Hypothalamus (tissue), 51 donors: ENCODE results near the gene CLIC5.

Source experiments
- DNase-seq, 51 donors: peaks; one replicate each; lab custom pipeline; 2025; lab: John Stamatoyannopoulos, UW

The CLIC5 gene

GRCh38 chr6:46015119-46015968, at the start of gene CLIC5:
Gene CLIC5, minus strand, starts transcription at chr6:46015860. Its CDS starts 318 bp downstream, at chr6:46015542.
- DNase-seq: peak in 7 of 51 donors; percentile 2 to 15 (median 5)

GRCh38 chr6:46062991-46063390, 47.3 kb upstream of the CLIC5 start:
- DNase-seq: no peak

DNA sequence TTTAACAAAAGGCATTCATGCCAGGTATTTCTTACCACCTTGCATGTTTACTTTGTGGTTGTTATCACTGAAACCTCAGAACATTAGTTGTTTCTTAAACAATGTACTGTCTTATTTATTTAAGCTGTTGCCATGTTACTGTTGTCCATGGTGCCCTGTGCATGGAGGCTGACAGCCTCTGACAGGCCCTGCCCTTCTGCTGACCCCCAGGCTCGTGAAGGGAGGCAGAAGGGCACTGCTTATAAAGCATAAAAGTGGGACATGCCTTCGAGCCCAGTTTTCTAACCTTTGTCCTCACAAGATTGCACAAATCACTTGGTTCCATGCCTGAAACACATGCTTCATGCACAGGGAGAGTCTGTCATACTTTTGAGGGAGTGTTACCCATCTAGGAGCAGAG, 46.7 kb upstream of the CLIC5 start:
- DNase-seq: no peak

DNA sequence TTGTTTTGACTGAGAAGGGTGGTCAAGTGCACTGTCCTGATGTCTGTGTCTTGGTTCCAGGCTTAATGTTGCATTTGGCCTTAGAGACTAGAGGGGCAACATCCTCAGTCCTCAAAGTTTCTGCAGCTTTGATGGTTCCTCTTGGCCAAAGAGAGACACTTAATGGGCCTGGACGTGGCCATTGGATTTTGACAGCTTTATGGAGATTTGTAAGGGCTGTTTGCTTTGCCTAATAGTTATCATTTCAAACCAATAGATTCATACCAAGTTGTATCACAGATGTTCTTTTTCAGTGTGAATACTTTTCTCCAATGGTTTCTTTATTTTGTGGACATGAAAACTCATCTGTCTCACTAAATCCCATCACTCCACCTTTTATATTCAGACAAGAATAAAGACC, 45.8 kb upstream of the CLIC5 start:
- no peak for DNase-seq

DNA sequence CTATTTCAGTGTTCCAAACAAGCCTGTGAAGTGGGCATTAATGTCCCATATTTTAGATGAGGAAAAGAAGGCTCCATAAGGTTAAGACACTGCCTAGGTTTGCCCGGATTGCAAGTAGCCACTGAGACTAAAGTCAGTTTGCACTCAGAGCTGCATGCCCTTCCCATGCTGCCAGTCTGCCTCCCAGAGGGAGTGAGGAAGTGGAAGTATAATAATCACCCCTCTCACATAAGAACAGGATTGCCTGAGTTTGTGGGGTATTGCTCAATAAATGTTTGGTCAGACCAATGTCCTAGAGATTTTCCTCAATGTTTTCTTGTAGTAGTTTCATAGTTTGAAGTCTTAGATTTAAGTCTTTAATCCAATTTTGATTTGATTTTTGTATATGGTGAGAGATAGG, 43.9 kb upstream of the CLIC5 start:
- DNase-seq: no peak

- DNase-seq: no peak
Observed at GRCh38 chr6:46058951-46059350, 43.3 kb upstream of the CLIC5 start.

GRCh38 chr6:46057792-46058191, 42.1 kb upstream of the CLIC5 start:
- no peak for DNase-seq

DNA sequence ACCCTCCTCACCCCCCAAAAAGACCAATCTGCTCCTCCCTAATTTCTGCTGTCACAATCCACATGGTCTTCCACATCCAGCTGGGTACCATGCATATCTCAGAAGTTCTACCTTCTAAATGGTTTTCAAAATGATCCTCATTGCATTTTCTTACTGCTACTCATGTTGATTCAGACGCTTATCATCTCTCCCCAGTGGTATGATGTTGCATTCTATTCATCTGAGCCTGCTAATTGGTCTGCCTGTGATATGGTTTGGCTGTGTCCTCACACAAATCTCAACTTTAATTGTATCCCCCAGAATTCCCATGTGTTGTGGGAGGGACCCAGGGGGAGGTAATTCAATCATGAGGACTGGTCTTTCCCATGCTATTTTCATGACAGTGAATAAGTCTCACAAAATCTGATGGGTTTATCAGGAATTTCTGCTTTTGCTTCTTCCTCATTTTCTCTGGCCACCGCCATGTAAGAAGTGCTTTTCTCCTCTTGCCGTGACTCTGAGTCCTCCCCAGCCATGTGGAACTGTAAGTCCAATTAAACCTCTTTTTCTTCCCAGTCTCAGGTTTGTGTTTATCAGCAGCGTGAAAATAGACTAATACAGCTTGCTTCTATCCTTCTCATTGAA, 41.4 kb upstream of the CLIC5 start:
- DNase-seq: no peak

- DNase-seq: no peak
Observed at GRCh38 chr6:46054516-46054915, 38.9 kb upstream of the CLIC5 start.

DNA sequence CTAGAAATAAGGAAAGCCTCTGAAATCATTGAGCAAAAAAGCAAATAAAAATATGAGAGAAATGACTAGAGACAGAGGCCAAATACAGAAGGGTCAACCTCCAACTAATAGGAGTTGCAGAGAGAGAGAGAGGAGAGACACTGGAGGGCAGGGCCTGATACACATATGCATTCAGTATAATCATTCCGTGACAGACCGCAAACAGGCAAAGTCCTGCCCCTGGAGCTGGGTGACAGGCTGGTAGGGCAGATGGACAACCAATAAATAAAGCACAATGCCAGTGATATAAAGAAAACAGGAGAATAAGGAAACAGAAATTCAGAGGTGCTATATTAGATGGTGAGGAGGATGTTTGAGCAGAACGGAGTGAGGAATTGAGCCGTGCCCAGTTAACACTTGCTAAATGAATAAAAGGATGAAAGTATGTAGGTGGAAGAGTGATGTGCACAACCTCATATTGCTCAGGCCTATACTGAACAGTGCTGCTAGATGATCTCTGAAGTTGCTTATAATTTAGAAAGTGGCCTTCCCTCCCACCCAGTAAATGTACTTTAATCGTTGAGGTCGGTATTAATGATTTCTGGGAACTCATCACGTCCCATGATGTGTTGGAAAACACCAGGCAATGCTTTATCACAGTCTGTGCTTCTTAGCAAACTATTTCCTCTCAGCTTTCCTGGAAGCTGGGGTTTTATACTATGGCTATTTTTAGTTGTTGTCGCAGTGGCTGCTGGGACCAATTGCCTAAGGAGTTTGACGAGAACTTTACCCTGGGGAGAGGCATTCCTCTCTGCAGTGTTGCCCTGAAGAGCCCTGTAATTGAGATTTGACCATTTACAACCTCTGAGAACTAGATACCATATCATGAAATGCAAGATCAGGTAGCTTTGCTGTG, 37.6 kb upstream of the CLIC5 start:
- DNase-seq: no peak

DNA sequence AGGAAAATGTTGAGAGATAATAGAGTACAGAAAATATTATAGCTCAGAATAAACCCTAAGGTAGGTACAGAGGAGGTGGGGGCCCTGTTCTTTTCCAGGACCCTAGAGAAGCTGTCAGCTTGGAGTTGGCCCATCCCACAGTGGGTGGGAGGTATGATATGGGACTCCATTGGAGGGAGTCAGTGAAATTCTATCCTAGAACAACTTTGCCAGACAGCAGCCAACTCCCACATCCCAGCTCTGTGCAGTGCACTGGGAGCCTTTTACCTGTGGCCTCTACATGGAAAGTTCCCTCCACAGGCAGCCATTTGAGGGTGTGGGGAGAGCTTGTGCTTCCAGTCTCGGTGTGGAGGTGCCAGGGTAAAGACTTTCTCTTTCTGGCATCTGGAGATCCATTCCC, 36.8 kb upstream of the CLIC5 start:
- no peak for DNase-seq

GRCh38 chr6:46051962-46052361, 36.3 kb upstream of the CLIC5 start:
- no peak for DNase-seq

DNA sequence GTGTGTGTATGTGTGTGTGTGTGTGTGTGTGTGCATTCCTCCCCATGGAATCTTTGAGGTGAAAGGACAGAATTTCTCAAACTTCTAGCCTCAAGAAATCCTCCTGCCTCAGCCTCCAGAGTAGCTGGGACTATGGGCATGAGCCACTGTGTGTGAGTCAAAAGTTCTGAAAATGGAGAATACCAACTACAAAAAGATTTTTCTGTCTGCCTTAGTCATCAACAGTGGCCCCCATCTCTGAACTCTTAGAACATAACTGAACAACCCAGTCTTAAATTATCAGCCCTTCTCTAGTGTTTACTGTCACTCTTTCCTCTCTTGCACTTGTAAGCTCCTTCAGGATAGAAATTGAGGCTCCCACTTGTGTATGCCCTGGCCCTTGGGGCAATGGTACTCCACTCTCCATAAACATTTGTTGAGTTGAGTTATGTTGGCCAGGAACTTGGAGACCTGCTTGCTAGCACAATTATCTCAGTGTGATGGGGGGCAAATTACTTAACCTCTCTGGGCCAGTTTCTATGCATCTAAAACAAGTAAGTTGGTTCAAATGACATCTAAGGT, 35.3 kb upstream of the CLIC5 start:
- DNase-seq: no peak

DNA sequence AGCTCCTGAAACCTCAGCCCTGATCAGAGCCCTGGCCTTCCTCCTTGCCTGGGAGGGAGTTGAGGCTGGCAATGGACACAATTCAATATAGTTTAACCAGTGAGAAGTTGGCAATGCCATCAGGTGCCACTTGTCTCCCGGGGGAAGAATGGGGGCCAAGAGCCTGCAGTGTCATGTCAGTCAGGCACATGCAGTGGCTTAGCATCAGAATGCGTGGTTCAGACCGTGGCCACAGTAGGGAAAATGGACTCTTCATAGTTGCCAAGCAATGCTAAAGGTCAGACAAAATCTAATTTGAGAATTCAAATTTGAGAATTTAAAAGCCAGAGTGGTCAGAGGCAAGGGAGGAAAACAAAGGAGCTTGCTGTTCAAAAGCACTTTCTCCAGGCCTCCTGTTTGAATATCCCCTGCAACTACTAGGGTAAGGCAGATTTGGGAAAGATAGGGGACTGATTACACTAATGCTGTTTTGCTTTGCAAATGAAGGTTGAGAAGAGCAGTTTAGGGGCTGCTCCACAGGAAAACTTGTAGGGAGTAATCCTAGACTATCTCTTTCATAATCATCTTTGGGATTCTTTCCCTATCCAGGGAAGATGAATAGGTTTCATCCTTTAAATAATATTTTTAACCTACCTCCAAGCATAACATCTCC, 33.1 kb upstream of the CLIC5 start:
- DNase-seq: no peak

DNA sequence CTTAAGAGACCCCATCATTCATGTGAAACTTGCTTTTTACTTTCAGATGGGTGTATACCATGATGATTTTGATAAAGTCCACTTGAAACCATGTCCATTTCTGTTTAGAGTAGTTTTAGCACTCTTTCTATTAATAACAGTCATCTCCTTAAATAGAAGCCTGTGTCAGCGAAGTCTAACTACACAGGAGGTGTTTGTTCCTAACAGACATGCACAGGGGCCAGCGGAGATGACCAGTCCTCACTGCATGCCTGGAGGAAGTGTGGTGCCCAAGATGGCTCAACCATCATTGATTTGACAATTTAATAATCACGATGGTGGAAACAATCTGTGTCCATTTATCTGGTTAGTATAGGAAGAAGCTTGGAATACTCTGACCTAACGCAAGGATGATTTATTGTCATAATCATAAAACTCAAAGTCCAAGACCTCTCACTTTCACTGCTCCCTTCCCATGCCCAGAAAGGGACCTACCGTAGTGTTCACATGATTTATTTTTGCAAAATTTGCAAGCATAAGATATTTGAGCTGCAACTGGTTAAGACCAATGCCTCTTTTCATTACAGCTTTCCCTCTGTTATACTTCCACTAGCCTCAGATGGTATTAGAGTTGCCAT, 31.0 kb upstream of the CLIC5 start:
- no peak for DNase-seq

GRCh38 chr6:46044881-46045617, 29.4 kb upstream of the CLIC5 start:
- DNase-seq: no peak

DNA sequence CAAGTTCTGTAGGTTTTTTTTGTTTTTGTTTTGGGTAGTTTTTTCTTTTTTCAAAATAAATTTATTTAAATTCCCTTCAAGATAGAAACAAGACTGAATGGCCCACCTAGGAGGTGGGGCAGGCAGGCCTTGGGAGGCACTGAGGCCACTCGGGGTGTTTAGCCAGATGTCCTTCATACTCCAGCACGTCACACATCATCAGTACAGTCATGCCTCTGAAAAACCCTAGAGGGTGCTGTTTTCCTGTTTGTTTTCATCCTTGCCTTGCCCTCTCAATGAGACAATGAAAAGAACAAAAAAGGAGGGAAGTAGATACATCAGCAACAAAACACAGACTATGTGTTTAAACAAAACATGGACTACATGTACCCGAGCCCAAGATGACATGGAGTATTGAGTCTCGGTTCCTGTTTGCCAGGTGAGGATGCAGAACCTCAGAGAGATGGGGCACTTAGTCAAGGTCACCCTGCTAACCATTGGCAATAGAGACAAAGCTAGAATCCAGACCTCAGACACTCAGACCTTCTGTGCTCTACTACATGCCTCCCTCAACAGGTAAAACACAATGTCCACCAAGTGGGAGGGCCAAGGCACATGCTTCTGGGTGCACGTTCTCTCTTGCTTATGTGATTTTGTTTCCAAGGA, 26.8 kb upstream of the CLIC5 start:
- DNase-seq: peak in 1 of 51 donors; percentile 1

- DNase-seq: no peak
Observed at GRCh38 chr6:46040288-46040687, 24.6 kb upstream of the CLIC5 start.

DNA sequence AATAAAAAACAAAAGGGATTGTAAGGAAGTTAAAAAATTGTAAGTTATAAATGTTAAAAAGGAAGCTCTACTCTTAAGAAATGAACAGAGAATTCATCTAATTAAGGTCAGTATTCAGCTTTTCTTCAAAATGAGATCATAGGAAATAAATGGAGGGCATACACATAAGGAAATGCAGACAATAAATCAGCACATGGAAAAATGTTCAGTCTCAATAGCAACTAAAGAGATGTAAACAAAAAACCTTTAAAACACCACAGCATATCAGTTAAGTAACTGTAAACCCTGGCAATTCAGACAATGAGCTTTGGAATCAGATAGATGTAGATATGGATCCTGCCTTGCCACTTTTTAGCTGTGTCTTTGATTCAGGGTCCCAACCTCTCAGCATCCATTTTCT, 24.0 kb upstream of the CLIC5 start:
- no peak for DNase-seq
